GM18870 (cell line): Measurements from ENCODE around the gene HOXB5.

Experiments
- ATAC-seq: cut with Tn5 transposase; IDR thresholded peaks from one replicate; pipeline ENCODE4 v1.9.1; 2021; ENCODE audit warnings: moderate library complexity; ENCODE audit not compliant: unreplicated experiment

HOXB5 gene

DNA sequence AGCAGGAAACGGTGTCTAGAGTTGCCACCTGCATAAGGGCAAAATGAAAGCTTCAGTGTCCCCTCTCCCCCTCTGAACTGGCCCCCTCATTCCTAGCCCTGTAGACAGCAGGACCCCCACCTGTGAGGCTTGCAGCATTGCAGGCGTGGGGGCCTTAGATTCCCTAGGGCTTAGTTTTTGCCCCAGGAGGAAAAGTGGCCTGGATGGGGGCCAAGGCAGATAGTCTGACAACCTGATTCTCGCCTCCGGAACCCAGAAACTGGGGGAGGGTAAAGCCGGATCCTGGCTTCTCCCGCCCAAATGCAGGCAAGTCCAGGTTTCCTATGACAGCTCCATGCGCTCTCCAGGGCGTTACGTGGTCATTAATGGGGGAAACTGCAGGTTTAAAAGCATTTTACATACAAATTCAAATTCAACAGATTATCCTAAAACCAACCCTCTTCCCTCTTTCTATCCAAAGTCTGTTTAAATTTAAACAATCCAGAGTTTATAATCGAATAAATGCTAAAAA is 11.9 kb upstream of the HOXB5 start:
- ATAC-seq = no peak

DNA sequence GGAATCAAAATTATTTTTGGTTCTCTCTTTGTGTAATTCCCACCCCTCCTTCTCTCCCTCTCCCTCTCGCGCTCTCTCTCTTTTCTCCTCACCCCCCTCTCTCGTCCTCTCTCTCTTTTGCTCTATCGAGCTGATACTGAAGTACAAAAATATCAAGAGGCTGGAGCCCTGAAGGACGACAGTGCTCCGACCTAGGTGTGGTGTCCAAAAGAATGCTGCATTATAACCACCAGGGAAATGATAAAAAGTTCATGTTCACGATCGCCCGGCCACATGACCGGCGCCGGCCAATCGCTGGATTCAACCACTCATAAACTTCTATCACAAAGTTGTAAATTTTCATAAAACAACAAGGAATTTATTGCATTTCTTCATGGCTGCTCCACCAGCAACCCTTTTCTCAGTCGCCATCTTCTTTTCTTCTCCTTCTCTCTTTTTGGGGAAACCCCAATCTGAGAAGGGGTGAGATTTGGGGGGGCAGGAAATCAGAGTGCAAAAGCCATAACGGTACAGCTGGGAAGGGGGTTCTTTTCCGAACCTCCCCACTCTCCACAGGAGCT is 11.3 kb upstream of the HOXB5 start, which contains the start of gene HOXB6:
HOXB6 (minus strand) TSS at position 217 of the 560 bp plus-strand sequence. CDS start 6,836 bp downstream, outside the sequence.
- ATAC-seq = no peak

DNA sequence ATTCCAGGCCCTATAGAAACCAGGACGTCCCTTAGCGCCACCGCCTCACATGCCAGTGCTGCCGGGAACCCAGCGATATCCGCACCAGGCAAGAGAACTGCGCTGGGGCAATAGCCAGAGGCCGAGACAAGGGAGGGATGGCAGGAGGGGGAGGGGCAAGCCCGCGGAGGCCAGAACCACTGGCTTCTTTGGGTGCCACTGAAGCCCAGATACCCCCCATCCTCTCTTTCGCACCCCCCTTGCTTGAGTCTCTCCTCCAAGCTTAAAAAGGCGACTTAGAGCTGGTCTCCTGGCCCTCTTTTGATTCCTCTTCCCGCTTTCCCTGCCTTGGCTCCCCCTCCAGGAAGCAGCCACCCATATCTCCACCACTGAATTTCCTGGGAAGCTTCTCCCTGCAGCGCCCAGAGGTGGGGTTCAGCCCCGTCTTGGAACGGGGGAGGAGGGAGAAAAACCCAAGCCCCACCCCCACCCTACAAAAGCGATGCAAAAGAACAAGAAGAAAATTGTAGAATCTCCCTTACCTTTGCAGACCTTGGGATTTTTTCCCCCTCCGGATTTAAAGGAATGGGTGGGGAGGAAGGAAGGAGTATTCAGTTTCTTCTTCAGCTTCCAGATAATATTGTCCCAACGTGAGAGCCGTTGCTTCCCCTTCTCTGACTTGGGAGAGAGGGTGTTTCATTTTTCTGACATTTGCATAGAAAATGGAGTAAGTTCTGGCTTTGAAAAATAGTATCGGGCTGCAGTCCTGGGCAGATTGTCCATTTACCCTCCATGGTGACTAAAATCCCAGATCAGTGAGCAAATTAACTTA is 10.6 kb upstream of the HOXB5 start:
- no peak for ATAC-seq

DNA sequence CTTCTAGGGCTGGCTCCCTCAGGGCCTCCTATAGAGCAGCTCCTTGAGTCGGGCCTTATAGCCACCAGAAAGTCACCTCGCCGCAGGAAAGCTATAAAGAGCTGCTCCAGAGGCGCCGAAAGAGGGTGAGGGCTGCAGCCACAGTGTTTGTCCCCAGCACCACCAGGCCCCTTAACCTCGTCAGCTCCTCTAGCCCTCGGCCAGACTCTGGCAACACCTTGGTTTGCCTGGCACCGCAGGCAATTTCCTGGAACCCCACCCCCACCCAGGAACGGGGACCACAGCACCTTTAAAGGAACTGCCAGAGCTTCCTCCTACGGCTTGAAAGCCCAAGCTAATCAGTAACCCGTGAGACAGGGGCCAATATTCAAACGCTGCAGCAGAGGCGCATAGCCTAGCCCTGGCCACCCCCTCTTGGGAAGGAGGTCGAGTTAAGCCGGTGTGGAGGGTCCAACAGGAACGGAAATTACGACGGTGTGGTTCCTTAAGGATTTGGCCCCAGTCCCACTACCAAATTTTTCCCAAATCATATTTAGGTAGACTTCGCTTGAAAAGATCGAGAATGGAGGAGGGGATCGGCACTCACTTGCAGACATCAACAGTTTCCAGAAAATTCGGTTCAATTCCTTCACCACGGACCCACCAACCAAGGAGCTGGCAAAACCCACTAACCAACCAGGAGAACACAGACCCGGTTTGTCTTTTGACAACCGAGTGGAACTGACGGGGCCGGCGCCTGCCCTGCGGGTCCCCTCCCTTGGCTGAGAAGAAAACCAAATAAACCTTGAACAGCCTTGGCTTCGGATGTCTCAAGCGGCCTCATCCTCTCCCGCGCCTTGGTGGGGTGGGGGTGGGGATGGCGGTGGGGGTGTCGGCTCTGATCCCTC is 8.2 kb upstream of the HOXB5 start:
- no peak for ATAC-seq

DNA sequence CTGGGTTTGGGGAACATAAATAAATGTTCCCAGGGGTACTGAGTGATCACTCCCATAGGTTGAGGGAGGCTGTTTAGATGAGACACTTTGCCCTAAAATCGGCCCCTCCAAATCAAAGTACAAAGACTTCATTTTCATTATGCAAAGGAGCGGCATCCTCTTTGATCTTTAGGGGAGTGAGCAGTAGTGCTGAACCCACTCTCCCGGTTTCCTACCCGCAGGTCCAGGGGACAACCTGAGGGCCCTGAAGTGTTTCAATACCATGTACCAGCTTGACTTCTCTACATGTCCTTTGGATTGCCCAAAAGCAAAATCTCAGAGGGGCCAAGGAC is 7.6 kb upstream of the HOXB5 start:
- ATAC-seq = no peak

DNA sequence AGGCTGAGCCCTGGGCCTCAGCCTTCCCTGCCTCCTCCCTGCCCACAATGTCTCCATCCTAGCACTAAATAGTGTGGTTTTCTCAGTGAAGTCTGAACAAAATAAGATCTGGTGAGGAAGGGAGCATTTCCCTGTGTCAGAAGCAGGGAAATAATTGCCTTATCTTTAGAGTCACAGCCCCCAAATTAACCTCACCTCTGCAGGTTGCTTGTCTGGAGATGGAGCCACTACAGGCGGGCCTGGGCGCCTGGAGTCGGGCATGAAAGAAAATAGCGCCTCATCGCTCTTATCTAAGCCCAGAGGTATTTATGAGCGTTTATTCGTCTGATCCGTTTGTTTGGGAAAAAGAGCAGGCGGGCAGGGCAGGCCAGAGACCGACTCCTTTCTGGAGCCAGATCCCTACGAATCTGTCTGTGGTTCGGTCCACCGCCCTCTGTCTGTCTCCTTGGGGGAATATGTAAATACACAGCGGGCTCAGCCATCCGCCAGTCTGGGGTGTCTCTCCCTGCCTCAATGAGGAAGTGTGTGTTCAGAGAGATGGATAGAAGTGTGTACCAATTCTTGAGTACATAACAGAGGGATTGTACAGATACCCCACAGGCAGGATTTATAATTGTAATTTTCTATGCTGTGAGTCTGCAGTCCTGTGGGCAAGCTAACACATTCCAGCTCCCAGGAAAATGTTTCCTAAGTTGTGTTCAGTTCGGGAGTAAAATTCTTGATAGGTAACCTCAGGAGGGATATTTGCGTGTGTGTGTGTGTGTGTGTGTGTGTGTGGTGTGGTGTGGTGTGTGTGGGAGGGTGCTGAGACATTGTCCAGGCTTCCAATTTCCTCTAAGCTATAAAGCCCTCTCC is 6.9 kb upstream of the HOXB5 start:
- ATAC-seq = no peak

DNA sequence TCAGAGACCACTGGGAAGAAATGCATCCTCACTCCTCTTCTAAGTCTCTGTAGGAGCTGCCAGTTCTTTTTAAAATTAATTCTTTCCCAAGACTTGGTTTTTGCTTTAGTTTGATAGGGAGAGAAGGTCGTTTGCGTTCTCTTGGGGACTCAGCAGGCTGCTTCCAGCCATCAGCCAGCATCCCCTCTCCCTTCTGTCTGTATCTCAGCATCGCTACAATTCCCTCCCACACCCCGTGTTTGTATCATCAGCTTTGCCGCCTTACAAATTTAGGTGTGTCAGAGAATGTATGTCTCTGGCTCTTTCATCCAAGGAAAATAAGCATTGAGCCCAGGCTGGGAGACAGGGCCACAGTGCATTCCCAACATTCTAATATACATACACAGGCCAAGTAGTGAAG is 5.8 kb upstream of the HOXB5 start:
- ATAC-seq = no peak

DNA sequence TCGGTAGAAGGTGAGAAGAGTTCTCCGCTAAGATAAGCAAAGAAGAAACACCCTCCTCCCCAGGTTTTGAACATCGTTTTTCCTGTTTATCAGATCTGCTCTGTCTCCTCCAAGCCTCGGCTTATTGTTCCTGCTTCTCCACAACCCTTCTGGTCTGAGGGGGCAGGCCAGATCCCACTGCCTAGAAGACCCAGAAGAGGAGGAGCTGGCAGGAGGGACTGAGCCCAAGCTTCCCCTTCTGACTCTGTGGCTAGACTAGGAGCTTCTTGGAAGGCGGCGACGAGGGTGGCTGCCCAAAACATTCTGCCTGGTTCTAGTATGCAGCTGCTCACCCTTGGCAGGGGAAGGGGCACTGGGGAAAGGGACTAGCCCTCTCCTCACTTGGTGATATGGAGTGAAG is 5.2 kb upstream of the HOXB5 start:
- ATAC-seq = no peak

DNA sequence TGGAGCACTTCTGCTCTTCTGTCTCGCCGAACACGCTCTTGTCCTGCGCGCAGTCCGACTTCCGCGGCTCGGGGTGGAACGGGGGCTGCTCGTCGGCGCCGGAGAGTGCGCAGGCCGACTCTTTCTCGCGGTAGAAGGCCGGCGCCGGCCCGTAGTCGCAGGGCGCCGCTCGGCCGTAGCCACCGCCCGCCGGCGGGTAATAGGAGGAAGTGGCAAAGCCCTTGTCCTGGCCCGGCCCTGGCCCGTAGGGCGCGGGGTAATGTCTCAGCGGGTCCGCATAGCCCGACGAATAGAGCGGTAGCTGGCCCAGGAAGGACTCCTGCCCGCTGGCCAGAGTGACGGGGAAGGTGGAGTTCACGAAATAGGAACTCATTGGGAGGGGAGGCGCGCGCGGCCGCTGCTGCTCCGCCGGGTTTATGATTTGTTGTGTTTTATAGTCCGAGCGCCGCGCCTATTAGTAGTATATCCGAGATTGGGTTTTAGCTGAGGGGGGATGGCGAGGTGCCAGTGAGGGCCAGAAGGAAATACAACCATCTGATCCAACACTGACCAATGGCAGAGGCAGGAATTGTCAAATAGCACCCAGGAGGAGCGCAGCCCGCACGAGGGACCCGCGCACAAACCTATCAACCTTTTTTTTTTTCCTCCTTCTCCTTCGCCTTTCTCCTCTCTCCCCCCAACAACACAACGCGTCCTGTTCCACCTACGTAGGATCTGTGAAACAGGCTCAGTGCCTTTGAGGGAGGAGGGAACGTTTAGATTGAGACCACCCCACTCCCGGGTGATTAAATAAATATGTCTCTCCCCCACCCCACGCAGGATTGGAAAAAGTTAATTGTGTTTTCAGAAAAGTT is 4.4 kb upstream of the HOXB5 start:
- no peak for ATAC-seq

DNA sequence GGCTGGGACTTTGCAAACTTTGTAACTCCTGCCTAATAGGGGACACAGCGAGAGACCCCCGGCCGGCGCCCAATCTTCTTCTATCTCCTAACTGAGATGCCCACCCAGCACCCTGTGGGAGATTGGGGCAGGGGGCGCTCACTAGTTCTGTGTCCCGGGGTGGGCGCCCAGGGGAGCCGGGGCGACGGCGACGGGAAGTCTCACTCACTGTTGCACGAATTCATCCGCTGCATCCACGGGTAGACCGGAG is 3.9 kb upstream of the HOXB5 start:
- ATAC-seq = no peak

DNA sequence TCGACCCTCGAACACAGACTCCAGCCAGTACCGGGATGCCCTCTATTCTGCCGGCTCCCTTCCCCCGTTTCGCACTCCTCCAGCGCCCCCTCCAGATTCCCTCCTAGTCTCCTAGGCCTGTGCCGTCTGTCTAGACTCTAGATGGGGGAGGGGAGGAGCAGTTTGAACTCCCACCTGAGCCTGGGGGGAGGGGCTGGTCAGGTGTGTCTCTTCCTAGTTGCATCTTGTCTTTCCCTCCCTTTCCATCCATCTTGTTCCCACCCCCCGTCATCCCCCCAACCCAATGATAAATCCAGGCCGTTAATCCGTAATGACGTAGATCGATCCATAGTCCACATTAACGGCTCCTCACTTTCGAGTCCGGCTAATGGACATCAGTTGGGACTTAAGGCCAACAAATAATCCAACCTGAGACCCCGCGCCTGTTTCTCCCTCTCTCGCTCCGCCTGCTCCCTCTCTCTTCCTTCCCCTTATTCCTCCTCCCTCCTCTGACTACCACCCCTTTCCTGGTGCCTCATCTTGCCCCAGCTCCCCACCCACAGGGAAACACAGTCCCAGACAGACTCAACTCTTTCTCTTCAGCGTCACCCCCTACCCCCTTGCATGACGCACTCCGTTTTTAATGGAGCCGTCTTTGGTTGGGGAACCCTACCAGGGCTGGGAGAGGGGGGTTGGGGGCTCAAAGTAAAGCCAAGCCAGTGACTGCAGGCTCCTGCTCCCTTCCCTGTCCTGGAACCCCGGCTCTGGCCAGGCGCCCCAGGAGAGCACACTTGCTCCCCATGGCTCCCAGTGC is 3.4 kb upstream of the HOXB5 start:
- ATAC-seq = no peak

DNA sequence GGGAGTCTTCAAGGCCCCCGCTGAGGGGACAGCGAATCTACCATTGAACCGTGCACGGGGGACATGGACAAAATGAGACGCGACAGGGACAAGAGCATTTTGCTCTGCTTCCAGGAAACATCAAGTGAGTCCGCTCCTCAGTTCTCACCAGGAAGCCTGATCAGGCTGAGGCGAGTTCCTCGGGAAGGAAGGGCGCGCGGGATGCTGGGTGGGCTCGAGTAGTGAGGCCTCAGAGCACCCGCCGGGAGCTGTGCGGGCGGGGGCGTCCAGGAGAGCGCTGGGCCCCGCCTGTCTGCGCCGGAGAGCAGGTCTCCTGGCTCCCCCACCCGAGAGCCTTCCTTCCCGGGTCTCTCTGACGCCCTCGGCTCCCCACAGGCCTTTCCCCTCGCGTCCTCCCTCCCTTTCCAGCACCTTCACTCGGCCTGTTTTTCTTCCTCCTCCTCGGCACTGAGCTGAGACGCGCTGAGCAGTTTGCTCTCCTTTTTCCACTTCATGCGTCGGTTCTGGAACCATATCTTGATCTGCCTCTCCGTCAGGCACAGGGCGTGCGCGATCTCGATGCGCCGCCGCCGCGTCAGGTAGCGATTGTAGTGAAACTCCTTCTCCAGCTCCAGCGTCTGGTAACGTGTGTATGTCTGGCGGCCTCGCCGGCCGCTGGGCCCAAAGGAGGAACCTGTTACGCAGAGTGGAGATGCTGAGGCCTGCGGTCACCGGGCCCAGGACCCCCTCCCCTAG is 2.6 kb upstream of the HOXB5 start:
- no peak for ATAC-seq

DNA sequence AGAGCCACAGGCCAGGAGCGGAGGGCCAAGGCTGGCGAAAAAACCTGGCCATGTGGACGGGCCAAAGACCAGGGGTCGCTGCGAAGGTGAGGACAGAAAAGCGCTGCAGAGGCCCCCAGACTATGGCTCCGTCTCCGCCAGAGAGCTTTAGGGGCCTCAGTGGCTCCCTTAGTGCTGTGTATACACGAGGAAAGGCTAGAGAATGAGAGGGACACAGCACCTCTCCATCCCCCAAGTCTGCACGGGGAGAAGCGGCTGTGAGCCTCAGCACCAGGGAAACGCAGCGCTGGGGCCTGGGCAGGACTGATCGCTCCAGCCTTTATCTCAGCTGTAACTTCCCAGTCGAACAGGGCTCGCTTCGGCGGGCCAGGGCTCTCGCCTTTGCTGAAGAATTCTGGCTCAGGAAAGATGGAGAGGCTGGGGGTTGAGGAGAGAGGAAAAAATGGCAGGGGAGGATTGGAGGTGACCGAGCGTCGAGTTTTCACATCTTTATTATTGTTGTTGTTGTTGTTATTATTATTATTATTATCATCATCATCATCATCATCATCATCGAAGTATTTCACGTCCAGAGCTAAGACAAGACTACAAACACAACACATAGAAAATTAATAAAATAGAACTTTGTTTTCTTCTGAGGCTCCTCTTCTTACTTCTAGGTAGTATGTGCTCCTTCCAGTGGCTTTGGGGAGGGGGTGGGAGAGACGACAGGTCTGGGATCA is 1.9 kb upstream of the HOXB5 start:
- no peak for ATAC-seq

DNA sequence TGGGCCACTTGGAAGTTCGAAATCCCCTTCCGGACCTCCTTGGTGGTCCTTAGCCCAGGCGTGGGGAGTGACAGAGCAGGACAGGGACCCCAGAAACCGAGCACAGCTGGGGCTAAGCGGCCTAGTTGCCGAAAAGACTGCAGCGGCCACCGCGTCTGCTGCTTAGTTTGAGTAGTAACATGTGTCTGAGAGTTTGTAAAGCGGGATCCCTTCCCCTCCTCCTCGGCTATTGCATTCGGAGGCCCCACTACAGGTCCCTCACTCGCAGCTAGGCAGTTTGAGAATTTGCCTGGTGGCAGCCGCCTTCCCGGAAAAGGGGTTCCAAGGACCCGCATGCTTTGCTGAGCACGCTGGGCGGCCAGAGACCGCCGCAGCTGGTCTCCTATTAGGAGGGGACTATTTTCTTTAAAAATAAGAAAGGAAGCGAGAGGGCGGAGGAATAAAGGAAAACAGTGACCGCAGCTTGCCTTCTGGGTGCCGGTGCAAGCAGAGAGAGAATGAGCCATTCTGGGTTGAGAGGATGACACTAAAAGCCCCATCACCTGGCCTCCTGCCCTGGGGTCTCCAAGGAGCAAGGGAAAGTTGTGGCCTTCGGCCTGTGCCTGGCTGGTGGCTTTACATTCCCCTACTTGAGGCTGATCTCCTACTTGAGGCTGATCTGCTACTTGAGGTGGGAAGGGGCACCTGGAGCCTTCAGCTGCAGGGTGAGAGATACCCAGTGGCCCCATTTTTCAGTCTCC is 1.1 kb upstream of the HOXB5 start:
- no peak for ATAC-seq

DNA sequence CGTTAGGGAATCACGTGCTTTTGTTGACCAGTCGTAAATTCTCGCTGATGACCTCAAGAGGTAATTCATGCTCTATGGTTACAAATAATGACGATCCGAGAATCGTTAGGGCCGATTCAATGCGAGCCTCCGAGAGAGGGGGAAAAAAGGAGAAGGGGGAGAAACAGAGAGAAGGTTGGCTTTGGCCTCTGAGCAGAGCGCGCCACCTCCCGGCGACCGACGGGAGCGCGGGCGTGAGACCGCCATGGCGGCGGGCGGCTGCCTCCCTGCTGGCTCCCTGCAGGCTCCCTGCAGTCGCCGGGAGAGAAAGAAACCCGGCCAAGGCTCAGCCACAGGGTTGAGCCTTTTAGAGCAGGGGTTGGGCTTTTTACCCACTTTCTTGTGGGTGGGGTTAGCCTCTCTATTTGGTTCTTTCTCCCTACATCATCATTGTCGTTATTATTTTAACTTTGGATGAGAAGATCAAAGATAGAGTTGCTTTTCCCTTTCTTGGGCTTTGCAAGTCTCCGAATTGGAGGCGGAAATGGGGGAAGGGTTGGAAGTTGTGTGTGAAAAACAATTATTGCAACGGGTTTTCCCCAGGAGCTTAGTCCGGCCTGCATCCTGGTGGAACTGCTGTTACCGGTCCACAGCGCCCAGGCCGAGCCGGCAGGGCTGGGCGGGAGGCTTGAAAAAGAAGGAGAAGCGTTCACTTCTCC is 410 bp upstream of the HOXB5 start:
- ATAC-seq = no peak

DNA sequence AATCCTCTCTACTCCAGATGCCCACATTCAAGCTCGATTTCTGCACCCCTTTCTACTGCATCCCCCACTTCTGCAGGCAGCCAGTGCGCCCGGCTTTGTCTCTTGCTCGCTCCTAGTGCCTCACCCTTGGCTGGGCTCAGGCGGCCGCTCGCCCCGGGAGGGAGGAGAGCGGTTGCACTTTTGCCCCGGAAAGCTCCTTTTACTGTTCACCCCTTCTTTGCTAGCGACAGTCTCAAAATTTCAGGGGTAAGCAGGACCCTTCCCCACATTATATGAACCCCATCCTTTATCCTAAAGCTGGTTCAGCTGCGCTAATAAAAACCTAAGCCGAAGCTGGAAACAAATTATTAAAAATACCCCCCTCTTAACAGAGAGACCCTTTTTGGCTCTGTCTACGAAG is 1.0 kb downstream of the HOXB5 start:
- no peak for ATAC-seq

DNA sequence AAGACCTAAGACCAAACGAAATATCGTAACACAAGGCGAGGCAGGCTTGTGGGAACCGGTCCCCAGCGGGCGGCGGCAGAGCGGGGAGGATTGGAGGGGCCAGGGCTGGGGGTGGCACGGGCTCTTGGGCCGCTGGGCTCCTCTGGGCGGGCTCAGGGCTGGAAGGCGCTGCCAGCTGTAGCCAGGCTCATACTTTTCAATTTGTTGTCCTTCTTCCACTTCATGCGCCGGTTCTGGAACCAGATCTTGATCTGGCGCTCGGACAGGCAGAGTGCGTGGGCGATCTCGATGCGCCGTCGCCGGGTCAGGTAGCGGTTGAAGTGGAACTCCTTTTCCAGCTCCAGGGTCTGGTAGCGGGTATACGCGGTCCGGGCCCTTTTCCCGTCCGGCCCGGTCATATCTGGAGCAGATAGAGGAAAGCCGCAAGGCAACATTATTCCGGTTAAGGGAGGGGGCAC is 1.5 kb downstream of the HOXB5 start:
- no peak for ATAC-seq
